HG03575 (cell line): Measurements from ENCODE around the gene LITAF.
"Not testable (repeated sequence)": the region's sequence is repeated elsewhere in the genome, so short reads cannot be mapped to it uniquely, and the experiment has no call there.

ENCODE experiments used
- ATAC-seq: cut with Tn5 transposase; IDR thresholded peaks from one replicate; pipeline ENCODE4 v1.9.1; 2021; ENCODE audit not compliant: unreplicated experiment, insufficient number of reproducible peaks, low FRiP score; ENCODE audit errors: extremely low read depth

LITAF gene

GRCh38 chr16:11604296-11604695 lies 17.6 kb upstream of the LITAF start:
- ATAC-seq: not testable (repeated sequence)

GRCh38 chr16:11603331-11603750 lies 16.6 kb upstream of the LITAF start:
- no peak for ATAC-seq

GRCh38 chr16:11602321-11602720 lies 15.6 kb upstream of the LITAF start:
- ATAC-seq: no peak

DNA sequence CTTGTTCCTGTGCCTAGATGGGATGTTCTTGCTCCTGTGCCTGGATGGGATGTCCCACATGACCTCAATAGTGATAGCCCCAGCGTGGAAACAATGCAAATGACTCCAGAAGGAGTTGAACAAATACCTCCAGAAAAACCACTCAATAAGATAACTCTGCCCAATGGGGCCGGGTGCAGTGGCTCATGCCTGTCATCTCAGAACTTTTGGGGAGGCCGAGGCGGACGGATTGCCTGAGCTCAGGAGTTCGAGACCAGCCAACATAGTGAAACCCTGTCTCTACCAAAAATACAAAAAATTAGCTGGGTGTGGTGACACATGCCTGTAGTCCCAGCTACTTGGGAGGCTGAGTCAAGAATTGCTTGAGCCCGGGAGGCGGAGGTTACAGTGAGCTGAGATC lies 15.2 kb upstream of the LITAF start:
- no peak for ATAC-seq

- no peak for ATAC-seq
These were observed 14.7 kb upstream of the LITAF start for GRCh38 chr16:11601425-11601824.

DNA sequence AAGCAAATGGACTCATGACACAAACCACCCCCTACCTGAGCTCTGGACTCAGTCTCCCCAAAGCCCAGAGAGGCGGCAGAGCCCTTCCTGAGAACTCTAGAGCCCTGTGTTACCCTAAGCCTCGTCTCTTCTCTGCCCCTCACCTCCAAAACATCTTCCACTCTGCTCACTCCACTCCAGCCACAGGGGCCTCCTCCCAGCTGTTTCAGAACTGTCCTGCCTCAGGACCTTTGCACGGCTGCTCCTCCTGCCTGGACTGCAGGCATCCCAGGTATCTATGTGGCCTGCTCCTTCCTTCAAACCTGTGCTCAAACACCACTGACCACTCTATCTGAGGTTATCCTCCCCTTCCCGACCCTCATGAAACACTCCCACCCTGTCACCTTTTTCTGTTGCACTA lies 12.9 kb upstream of the LITAF start:
- ATAC-seq: no peak

- no peak for ATAC-seq
These were observed 10.7 kb upstream of the LITAF start for GRCh38 chr16:11597235-11598095.

GRCh38 chr16:11596572-11597226 lies 10.0 kb upstream of the LITAF start:
- ATAC-seq: no peak

GRCh38 chr16:11593581-11593980 lies 6.9 kb upstream of the LITAF start:
- no peak for ATAC-seq

DNA sequence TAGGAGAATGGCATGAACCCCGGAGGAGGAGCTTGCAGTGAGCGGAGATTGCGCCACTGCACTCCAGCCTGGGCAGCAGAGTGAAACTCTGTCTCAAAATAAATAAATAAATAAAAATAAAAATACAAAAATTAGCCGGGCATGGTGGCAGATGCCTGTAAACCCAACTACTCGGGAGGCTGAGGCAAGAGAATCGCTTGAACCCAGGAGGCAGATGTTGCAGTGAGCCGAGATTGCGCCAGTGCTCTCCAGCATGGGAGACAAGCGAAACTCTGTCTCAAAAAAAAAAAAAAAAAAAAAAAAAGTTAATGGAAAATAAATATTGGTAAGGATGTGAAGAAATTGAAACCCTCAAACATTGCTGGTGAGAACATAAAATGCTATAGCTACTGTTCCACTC lies 6.4 kb upstream of the LITAF start:
- not testable (repeated sequence) for ATAC-seq

DNA sequence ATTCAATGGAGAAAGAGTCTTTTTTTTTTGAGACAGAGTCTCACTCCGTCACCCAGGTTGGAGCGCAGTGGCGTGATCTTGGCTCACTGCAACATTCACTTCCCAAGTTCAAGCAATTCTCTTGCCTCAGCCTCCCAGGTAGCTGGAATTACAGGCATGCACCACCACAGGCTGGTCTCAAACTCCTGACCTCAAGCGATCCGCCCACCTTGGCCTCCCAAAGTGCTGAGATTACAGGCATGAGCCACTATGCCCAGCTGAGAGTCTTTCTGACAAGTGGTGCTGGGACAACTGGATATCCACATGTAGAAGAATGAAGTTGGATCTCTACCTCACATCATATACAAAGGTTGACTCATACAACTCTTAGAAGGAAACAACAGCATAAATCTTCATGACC lies 4.9 kb upstream of the LITAF start:
- ATAC-seq: not testable (repeated sequence)

DNA sequence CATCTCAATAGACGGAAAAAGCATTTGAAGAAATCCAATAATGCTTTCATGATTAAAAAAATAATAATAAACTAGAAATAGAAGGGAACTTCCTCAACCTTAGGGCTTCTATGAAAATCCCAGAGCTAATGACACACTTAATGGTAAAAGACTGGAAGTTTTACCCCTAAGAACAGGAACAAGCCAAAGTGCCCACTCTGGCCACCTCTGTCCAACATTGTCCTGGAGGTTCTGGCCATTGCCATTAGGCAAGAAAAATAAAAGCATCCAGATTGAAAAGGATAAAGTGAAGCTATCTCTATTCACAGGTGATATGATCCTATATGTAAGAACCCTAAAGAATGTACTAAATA lies 2.5 kb upstream of the LITAF start:
- no peak for ATAC-seq

GRCh38 chr16:11588321-11589197 lies 1.8 kb upstream of the LITAF start:
- no peak for ATAC-seq

DNA sequence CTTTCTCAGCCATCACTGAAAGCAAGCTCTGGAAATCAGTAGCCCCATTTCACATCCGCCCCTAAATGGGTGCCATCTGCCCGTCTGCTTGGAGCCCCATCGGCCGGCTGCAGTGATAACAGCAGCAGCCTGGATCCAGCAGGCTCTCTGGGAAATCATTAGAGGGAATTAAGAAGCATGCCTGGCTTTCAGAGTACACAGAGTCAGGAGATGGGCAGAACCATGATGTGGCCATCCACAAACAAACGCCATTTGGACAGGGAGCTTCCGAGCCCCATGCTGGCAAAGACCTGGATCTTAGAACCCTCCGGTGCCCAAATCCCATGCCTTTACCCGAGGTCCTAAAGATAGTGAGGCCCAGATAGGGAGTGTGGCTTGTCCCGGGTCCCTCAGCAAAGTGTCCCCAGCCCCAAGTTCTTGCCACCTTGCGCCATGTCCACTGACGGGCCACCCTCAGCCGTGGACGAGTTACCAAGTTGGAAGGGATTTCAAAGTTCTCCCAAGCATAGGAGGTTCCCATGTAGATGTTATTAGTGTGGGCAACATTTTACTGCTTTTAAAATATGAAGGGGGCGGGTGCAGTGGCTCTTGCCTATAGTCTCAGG lies 1.0 kb upstream of the LITAF start:
- no peak for ATAC-seq

DNA sequence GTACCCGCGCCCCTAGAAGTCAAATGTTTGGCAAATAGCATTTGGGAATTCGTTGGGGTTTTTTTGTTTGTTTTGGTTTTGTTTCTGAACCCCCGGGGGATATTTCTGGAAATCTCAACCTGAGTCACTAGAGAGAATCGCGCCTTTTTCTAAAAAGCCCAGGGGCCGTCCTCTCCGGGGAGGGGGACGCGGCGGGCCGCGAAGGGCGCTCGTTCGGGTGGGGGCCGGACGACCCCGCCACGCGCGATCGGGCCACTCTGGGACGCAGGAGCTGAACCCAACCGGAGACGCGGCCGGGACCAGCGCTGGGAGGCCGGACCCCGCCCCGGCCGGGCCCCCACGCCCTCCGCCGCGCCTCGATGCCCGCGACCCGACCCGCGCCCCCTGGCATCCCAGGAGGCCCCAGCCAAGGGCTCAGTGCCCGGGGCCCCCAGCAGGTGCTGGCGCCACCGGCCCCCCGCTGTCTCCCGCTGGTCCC lies 302 bp downstream of the LITAF start:
- ATAC-seq: no peak

DNA sequence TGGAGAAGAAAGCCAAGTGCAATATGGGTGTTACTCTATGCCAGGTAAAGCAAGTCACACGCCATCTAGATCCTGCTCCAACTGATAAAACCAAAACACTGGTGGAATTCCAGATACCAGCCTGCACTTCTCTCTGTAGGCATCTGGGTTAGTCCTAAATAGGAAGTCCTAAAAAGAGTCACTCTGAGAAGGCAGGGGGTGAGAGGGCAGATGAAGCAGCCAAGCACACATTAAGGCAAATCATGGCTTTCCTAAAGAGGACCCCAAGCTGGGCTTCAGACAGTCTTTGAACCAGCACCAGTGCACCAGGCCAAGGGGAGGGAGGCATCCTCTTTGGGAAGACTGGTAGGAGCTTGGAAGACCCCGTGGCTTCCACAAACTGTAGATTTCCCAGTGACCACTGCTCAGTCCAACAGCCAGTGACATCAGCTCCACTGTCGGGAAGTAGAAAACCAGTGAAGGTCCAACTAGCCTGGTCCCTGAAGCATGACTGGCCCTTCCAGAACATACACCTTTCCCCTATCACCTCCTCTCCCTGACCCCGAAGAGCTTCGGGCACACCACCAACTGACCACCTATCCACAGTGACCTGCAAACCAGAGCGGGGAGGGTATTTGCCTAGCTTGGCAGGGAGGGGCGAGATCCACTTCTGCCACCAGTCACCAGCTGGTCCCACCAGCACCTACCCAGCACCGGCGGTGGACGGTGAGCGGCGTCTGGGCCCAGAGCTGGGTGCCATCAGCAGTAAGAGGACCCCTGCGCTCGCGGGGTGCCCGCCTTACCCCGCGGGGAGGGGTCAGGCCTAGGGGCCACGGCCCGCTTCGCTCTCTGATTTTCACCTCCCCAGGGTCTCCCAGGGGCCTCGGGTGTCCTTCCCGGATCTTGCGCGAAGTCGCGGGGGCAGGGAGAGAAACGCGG lies 1.0 kb downstream of the LITAF start:
- ATAC-seq: no peak

DNA sequence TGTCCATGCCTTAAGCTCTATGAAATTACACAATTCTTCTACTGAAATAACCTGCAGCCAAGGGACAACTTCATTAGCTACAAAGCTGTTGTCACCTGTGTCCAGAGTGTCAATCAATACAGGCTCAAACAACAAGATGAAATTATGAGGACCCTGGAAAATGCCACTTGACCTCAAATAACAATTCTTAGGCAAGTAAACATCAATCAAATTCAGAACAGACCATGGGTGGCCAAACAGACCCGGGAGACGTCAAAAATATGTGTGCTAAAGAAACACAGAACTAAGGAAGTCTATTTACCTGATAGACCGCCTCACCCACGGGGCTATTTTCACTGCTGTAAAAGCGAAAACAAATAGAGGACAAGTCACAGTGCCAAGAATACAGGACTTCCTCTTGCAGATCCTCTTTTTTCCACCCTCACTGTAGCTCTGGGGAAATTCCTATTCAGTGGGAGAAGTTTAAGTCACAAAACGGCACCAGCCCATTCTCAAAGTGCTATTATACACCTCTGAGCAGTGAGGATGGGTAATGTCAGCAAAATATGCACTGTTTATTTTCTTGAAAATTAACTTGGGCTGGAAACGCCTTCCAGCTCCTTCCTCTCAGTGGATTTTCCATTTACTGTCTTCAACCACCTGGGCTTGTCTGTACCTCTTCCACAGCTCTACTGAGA lies 2.7 kb downstream of the LITAF start:
- ATAC-seq: no peak

DNA sequence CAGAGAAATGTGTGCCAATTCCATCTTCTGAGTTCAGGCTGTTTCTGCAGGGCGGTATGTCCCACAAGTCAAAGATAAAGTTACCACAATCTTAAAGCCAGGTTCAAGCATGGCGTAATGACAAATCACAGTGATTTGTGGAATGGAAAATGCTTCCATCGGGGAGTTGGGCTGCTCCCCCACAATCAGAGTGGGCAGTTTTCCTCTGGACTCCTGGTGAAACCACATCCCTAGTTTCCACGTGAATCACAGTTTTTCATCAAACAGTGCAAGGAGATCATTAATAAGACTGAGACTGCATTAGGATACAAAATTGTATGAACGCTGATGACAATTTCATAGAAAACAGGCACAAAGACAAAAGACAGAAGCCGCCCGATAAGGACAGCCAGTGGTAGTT lies 3.6 kb downstream of the LITAF start:
- no peak for ATAC-seq
